Fibroblast of the aortic adventitia (primary cell): ENCODE results near the gene PRKAG2. TPM values are rescaled to one million over a fixed set of nuclear protein-coding genes. Genes with fewer than 3 reads are reported as not detected.

ENCODE experiments used
- DNase-seq: peaks from one replicate; pipeline ENCODE4 v3.0.0-alpha.2; 2010; ENCODE audit warnings: low read depth
- H3K4me3 ChIP-seq: 2 replicates; pipeline ENCODE4 v1.5.1; 2011; ENCODE audit warnings: low read depth, mild to moderate bottlenecking, control low read depth, low read length, moderate library complexity
- CTCF ChIP-seq: IDR thresholded peaks from 2 replicates; pipeline ENCODE4 v1.5.1; 2011; ENCODE audit warnings: mild to moderate bottlenecking, low read length, control low read depth, inconsistent platforms; ENCODE audit not compliant: insufficient read depth
- total RNA-seq: library from RNA; depleted of rRNA; stranded (reverse); fragments of >200 nt; gene quantifications from 2 replicates; pipeline ENCODE4 v1.2.3, GENCODE V29; 2012; ENCODE audit warnings: low replicate concordance

Gene PRKAG2
- total RNA-seq, 1 donor = 10.0 TPM

GRCh38 chr7:151810441-151811232 lies 66.3 kb downstream of the PRKAG2 start:
- no peak for DNase-seq
- no peak for TF ChIP-seq CTCF
- H3K4me3 ChIP-seq = no peak overlapping the region

DNA sequence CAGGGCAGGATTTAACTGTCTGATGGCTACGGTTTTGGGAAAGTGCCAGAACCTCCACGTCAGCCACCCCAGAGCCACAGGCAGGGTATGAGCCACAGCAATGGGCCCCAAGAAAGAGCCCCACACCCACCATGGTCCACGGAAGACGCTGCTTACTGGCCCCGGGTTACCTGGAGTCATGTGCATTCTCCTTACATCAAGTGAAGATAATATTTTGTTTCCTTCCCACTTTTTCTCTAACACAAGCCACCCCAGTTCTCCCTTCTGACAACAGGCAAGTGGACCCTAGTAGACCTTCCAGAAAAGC lies 67.1 kb downstream of the PRKAG2 start:
- no peak for DNase-seq
- no peak overlapping the region for H3K4me3 ChIP-seq
- no peak for TF ChIP-seq CTCF

DNA sequence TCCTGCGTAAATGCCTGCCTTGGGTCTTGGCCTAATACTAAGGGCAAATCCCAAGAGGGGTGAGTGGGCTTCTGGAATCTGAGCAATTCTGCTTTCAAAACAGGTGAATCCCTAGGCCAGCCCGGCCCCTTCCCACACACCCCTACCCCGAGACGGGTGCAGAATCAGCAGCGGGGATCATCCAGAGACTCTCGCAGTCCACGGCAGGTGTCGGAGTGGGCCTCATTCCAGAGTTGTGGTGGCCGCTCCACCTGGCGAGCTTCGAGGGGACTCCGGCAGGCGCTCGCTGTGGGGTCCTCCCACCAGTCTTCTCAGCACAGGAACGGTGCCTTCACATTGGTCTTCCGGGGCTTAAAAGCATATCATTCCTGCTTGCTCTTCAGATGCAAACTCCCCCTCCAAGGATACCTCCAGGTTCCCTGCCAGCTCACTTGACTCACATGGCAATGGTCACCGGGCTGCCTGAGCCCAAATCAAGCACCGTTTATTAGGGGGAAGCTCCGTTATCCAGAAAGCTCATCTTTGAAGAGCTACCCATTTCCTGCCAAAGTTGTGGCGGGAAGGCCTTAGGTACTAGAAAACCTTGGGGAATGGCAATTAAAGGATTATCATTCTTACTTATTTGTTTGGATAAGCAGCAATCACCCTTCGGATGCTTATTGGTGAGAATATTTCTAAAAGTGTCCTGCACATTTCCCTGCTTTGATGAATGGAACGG lies 67.6 kb downstream of the PRKAG2 start:
- DNase-seq = no peak
- no peak overlapping the region for H3K4me3 ChIP-seq
- TF ChIP-seq CTCF = no peak

GRCh38 chr7:151808400-151809145 lies 68.3 kb downstream of the PRKAG2 start:
- DNase-seq = no peak
- no peak for TF ChIP-seq CTCF
- H3K4me3 ChIP-seq = no peak overlapping the region

- no peak for TF ChIP-seq CTCF
- H3K4me3 ChIP-seq = no peak overlapping the region
- DNase-seq = no peak
Observed at GRCh38 chr7:151807846-151808245, 69.1 kb downstream of the PRKAG2 start.

DNA sequence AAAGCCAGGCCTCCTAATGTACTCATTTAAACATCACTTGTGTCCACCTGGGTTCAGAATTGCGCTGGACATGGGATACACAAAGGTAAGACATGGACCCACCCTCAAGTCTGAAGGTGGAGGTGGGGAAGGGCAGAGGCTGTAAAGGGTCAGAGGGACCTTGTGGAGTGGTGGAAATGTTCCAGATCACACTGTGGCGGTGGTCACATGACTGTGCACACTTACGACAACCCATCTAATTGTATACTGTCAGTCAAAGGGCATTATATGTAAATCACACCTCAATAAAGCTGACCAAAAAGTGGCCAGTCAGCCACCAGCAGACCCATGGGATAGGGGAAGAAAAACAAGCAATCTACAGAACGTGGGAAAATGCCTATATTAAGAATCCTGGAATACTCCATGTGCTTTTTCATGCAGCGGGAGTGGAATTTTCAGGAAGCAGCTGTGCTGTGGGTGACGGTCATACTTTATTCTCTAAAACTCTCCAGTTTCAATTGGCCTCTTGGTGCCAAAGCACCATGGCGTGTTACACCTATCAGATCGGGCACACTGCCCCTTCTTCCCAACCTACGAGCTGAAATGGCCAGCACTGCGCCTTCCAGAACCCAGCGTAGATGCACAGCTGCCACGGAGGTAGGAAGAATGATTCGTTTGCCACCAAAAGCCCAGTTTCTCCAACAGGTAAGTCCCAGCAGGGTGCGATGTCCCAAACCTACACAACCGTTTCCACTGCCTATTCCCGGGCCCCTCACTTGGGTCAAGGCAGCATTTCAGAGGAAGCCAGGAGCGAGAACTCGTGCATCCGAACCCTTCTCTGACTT lies 69.8 kb downstream of the PRKAG2 start:
- DNase-seq = no peak
- no peak overlapping the region for H3K4me3 ChIP-seq
- no peak for TF ChIP-seq CTCF
